Epithelial cell of umbilical artery (primary cell): Measurements from ENCODE around the gene ZDHHC4. TPM values are rescaled to one million over a fixed set of nuclear protein-coding genes. Genes with fewer than 3 reads are reported as not detected.

ENCODE experiments used
- total RNA-seq: library from RNA; depleted of rRNA; stranded (reverse); fragments of >200 nt; gene quantifications from 2 replicates; pipeline ENCODE4 v1.2.3, GENCODE V29; 2014

ZDHHC4 gene
- 33.0 and 37.7 TPM in 2 replicates for total RNA-seq

DNA sequence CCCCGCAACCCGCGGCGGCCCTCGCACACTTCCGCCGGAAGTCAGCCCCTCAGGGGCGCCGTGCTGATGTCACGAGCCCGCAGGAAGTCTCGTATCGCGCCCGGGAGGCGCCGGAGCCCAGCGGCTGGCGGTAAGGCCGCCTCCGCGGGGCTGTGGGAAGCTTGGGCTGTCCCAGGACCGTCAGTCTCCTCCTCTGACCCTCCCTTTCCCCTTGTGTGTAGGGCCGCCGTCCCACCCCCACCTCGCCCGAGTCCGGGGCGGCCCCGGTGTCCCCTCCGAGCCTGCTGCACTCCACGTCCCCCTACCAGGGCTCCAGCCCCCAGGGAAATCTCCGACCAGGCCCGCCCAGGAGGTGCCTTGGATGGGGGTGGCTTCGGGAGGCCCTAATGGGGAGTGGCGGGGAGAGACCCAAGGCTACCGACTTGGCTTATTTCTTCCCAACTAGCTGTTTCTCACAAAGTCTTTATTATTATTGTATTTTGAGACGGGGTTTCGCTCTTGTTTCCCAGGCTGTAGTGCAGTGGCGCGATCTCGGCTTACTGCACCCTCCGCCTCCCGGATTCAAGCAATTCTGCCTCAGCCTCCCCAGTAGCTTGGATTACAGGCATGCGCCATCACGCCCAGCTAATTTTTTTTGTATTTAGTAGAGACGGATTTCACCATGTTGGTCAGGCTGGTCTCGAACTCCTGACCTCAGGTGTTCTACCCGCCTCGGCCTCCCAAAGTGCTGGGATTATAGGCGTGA is at the start of gene ZDHHC4:
Gene ZDHHC4 (plus strand): TSS at position 86 of the 745 bp plus-strand sequence. CDS start 3,108 bp downstream, outside the sequence.

DNA sequence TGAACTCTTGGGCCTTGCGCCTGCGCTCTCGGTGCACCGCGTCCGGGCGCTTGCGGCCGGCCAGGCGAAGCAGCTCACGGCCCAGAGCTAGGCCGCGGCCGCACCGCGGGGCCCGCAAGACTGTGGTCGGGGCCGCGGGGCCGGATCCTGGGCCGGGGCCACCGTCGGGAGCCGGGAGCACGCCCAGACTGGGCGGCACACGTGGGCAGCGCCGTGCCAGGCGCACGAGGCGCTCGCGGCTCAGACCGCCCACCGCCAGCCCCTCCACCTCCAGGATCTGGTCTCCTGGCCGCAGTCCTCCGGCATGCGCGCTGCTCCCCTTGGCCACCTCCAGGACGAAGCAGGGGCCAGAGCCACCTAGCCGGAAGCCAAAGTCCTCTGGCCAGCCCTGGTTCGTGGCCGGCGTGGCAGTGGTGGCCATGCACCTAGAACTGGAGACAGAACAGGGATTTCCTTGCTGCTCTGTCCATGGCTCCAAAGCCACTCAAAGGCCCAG is 26.2 kb upstream of the ZDHHC4 start, which contains the start of gene GRID2IP:
Gene GRID2IP (minus strand): TSS at position 446 of the 496 bp plus-strand sequence. CDS start 25 bp downstream, at position 421.

DNA sequence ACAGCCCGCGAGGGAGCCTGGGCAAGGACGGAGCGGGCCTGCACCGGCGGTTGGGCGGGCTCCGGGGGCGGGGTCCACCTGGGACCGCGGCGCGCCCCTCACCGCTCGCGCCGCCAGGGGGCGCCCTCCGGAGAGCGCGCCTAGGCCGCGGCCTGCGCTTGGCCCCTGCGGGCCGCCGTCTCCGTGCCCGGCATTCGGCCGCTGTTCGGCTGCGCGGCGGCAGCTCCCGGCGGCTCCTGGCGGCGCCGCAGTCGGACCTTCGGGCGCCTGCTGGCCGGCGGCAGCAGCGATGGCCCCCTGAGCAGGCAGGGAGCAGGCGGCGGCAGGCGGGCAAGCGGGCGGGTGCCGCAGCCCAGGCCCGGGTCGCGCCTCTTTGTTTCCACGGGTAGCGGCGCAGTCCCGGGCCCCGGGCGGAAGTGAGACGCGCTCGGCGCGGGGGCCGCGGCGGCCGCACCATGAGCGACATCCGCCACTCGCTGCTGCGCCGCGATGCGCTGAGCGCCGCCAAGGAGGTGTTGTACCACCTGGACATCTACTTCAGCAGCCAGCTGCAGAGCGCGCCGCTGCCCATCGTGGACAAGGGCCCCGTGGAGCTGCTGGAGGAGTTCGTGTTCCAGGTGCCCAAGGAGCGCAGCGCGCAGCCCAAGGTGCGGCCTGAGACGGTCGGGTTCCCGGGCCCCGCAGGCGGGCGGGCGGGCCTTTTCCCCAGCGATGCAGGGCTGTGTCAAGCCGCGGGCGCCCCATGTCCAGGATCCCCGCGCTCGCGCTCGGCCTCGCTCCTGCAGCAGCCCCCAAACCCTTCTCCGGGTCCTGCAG is 12.8 kb downstream of the ZDHHC4 start, which contains the start of gene INTS15:
Gene INTS15 (plus strand): TSS at position 193 of the 816 bp plus-strand sequence. CDS start 263 bp downstream, at position 456.

GRCh38 chr7:6614953-6615722 is 37.9 kb downstream of the ZDHHC4 start, which contains the start of gene ZNF853:
Gene ZNF853, plus strand, starts transcription at chr7:6615610. Its CDS starts 565 bp downstream, at chr7:6616175.

GRCh38 chr7:6636741-6637543 is 59.7 kb downstream of the ZDHHC4 start, which contains the start of gene ZNF316:
Gene ZNF316, plus strand, starts transcription at chr7:6637318. Its CDS starts 5,092 bp downstream, at chr7:6642410.

Other genes starting within 250 kb of the ZDHHC4 start
- gene FAM220A, start 228.5 kb upstream of the ZDHHC4 start, total RNA-seq, result 14.0 and 14.7 TPM in 2 replicates
- gene RAC1, start 202.9 kb upstream of the ZDHHC4 start, total RNA-seq, result 42.9 and 53.9 TPM in 2 replicates
- 21.1 and 22.2 TPM in 2 replicates for gene DAGLB, start 129.5 kb upstream of the ZDHHC4 start, total RNA-seq
- 146 and 149 TPM in 2 replicates for gene KDELR2, start 93.3 kb upstream of the ZDHHC4 start, total RNA-seq
- not detected in 2 replicates for gene GRID2IP, start 26.0 kb upstream of the ZDHHC4 start, total RNA-seq
- 9.1 and 11.2 TPM in 2 replicates for gene INTS15, start 12.6 kb downstream of the ZDHHC4 start, total RNA-seq
- 0.15 and 0.97 TPM in 2 replicates for gene ZNF853, start 38.2 kb downstream of the ZDHHC4 start, total RNA-seq
- 11.1 and 12.3 TPM in 2 replicates for gene ZNF316, start 59.9 kb downstream of the ZDHHC4 start, total RNA-seq
- 11.7 and 13.4 TPM in 2 replicates for gene ZNF12, start 129.5 kb downstream of the ZDHHC4 start, total RNA-seq
- 0.15 TPM in 1 of 2 replicates, not detected in the other for gene RSPH10B2, start 176.6 kb downstream of the ZDHHC4 start, total RNA-seq
- 61.4 and 65.9 TPM in 2 replicates for gene CCZ1B, start 248.8 kb downstream of the ZDHHC4 start, total RNA-seq